ENCODE results near the gene SPATA7.
"Not testable (repeated sequence)": the region's sequence is repeated elsewhere in the genome, so short reads cannot be mapped to it uniquely, and the experiment has no call there.

SPATA7 gene

GRCh38 chr14:88385212-88386101 is at the start of gene SPATA7:
Gene SPATA7 (plus strand): TSS chr14:88385657. CDS start chr14:88385819, 162 bp downstream.
- DNase-seq (ENCODE audit: low read depth in 1 of 2, low spot score in 1 of 2) = peak; percentile 47 to 65

GRCh38 chr14:88340357-88340756 is 45.1 kb upstream of the SPATA7 start:
- DNase-seq (ENCODE audit: low read depth in 1 of 2, low spot score in 1 of 2) = no peak

- no peak for DNase-seq (ENCODE audit: low read depth in 1 of 2, low spot score in 1 of 2)
Observed at GRCh38 chr14:88342980-88343379, 42.5 kb upstream of the SPATA7 start.

GRCh38 chr14:88346048-88346639 is 39.3 kb upstream of the SPATA7 start:
- DNase-seq (ENCODE audit: low read depth in 1 of 2, low spot score in 1 of 2) = no peak

- no peak for DNase-seq (ENCODE audit: low read depth in 1 of 2, low spot score in 1 of 2)
Observed at GRCh38 chr14:88348546-88348945, 36.9 kb upstream of the SPATA7 start.

- DNase-seq (ENCODE audit: low read depth in 1 of 2, low spot score in 1 of 2) = no peak
Observed at GRCh38 chr14:88351966-88352691, 33.3 kb upstream of the SPATA7 start.

GRCh38 chr14:88352698-88353097 is 32.8 kb upstream of the SPATA7 start:
- DNase-seq (ENCODE audit: low read depth in 1 of 2, low spot score in 1 of 2) = no peak

GRCh38 chr14:88354358-88354757 is 31.1 kb upstream of the SPATA7 start:
- DNase-seq (ENCODE audit: low read depth in 1 of 2, low spot score in 1 of 2) = no peak

GRCh38 chr14:88359500-88359899 is 26.0 kb upstream of the SPATA7 start:
- DNase-seq (ENCODE audit: low read depth in 1 of 2, low spot score in 1 of 2) = no peak

- no peak for DNase-seq (ENCODE audit: low read depth in 1 of 2, low spot score in 1 of 2)
Observed at GRCh38 chr14:88363644-88364043, 21.8 kb upstream of the SPATA7 start.

GRCh38 chr14:88364710-88365413 is 20.6 kb upstream of the SPATA7 start:
- no peak for DNase-seq (ENCODE audit: low read depth in 1 of 2, low spot score in 1 of 2)

- DNase-seq (ENCODE audit: low read depth in 1 of 2, low spot score in 1 of 2) = no peak
Observed at GRCh38 chr14:88369496-88369895, 16.0 kb upstream of the SPATA7 start.

GRCh38 chr14:88379706-88380343 is 5.6 kb upstream of the SPATA7 start:
- no peak for DNase-seq (ENCODE audit: low read depth in 1 of 2, low spot score in 1 of 2)

GRCh38 chr14:88380405-88380804 is 5.1 kb upstream of the SPATA7 start:
- no peak for DNase-seq (ENCODE audit: low read depth in 1 of 2, low spot score in 1 of 2)

- DNase-seq (ENCODE audit: low read depth in 1 of 2, low spot score in 1 of 2) = not testable (repeated sequence)
Observed at GRCh38 chr14:88381634-88382033, 3.8 kb upstream of the SPATA7 start.

- no peak for DNase-seq (ENCODE audit: low read depth in 1 of 2, low spot score in 1 of 2)
Observed at GRCh38 chr14:88384718-88385117, 739 bp upstream of the SPATA7 start.

- DNase-seq (ENCODE audit: low read depth in 1 of 2, low spot score in 1 of 2) = no peak
Observed at GRCh38 chr14:88386256-88386794, 868 bp downstream of the SPATA7 start.

GRCh38 chr14:88388741-88389282 is 3.4 kb downstream of the SPATA7 start:
- DNase-seq (ENCODE audit: low read depth in 1 of 2, low spot score in 1 of 2) = no peak

- DNase-seq (ENCODE audit: low read depth in 1 of 2, low spot score in 1 of 2) = no peak
Observed at GRCh38 chr14:88392609-88393008, 7.2 kb downstream of the SPATA7 start.

GRCh38 chr14:88411039-88411438 is 25.6 kb downstream of the SPATA7 start:
- no peak for DNase-seq (ENCODE audit: low read depth in 1 of 2, low spot score in 1 of 2)

All from stimulated activated CD4-positive, alpha-beta T cell treated with anti-CD3 and anti-CD28 coated beads, Interleukin-15, amount 100 ng/mL, for 1 hour (primary cell).